ENCODE data around the gene TAX1BP1.
"Not testable (repeated sequence)": the region's sequence is repeated elsewhere in the genome, so short reads cannot be mapped to it uniquely, and the experiment has no call there.

Gene TAX1BP1

GRCh38 chr7:27737616-27738015 is 2.3 kb upstream of the TAX1BP1 start:
- DNase-seq (ENCODE audit: low read depth in 4 of 4, low spot score in 1 of 4), result no peak

GRCh38 chr7:27739301-27739908 is 557 bp upstream of the TAX1BP1 start:
- DNase-seq (ENCODE audit: low read depth in 4 of 4, low spot score in 1 of 4), result peak in 1 of 4 experiments; percentile 1

- peak; percentile 60 to 76 (median 66) for DNase-seq (ENCODE audit: low read depth in 4 of 4, low spot score in 1 of 4)
Measured at GRCh38 chr7:27740449-27741086, 606 bp downstream of the TAX1BP1 start.

DNA sequence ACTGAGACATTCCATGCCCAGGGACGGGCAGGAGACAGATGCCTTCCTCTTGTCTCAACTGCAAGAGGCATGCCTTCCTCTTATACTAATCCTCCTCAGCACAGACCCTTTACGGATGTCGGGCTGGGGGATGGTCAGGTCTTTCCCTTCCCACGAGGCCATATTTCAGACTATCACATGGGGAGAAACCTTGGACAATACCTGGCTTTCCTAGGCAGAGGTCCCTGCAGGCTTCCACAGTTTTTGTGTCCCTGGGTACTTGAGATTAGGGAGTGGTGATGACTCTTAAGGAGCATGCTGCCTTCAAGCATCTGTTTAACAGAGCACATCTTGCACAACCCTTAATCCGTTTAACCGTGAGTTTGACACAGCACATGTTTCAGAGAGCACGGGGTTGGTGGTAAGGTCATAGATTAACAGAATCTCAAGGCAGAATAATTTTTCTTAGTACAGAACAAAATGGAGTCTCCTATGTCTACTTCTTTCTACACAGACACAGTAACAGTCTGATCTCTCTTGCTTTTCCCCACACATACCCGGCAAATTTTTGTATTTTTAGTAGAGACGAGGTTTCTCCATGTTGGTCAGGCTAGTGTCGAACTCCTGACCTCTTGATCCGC is 2.2 kb downstream of the TAX1BP1 start:
- DNase-seq (ENCODE audit: low read depth in 4 of 4, low spot score in 1 of 4), result not testable (repeated sequence)

- no peak for DNase-seq (ENCODE audit: low read depth in 4 of 4, low spot score in 1 of 4)
Measured at GRCh38 chr7:27745064-27745583, 5.2 kb downstream of the TAX1BP1 start.

DNA sequence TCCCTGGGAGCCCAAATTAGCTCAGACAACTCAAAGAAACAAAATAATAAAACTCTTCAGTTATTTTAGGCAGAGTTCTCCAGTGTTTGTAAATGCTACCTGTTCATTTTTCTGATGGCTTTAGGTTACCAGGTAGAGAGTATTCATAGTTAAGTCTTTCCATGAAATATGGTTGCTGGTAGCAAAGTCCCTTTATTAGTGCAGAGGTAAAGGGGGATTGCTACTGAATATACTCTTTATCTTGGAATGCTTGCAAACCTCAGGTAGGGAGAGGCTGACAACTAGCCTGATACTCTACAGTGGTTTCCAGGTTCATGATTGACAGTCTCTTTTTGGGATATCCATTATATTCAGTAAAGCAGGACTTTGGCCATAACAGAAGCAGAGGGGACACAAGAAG is 6.5 kb downstream of the TAX1BP1 start:
- DNase-seq (ENCODE audit: low read depth in 4 of 4, low spot score in 1 of 4), result no peak

DNA sequence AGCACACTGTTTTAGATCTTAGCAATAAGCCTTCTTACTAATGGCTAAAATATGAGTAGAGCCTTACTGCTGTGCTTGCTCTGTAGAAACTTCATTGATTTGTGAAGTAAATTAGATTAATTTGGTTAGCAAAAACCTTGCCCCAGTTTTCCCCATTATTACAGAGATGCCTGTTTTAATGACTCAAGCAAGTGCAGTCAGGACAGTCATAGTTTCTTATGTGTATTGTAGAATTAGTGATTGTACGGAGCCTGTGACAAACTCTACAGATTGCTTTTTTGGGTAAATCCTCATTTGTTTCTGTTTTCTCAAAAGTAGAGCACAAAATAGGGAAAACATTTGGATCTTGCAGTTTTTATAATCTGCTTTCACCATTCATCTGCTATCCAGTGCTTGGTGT is 7.0 kb downstream of the TAX1BP1 start:
- no peak for DNase-seq (ENCODE audit: low read depth in 4 of 4, low spot score in 1 of 4)

DNA sequence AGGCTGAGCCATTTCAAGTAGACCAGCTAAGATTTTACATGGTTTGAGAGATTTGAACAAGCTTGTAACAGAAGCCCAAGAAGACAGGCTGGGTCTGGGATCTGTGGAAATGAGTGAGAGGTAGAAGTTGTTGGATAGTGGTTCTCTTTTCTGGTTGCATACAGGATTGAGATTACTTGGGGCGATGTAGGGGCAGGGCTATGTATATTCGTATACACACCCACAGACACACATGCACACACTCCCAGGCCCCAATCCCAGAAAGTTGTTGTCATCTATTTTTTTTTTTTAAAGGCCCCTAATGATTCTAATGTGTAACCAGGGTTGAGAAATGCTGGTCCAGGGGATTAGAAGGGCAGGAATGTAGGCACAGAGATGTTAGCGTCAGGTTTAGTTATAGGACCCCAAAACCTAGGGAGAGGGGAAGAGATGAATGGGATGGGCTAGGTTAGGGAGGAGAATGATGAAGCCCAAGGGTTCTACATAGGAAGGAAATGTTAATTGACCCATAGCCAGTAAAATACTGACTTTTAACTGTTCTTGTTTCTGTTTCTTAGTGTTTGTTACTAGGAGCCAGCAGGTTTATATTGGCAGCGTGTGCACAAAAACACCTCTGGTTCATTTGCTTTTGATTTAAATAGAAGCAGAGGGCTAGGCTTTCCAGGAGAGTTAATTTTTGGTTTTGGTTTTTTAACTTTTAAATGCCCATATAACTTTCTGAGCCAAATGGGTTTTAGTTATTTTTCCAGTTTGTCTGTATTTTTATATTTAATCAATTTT is 7.8 kb downstream of the TAX1BP1 start:
- DNase-seq (ENCODE audit: low read depth in 4 of 4, low spot score in 1 of 4), result no peak

GRCh38 chr7:27750316-27750715 is 10.4 kb downstream of the TAX1BP1 start:
- DNase-seq (ENCODE audit: low read depth in 4 of 4, low spot score in 1 of 4), result no peak

- no peak for DNase-seq (ENCODE audit: low read depth in 4 of 4, low spot score in 1 of 4)
Measured at GRCh38 chr7:27751888-27752660, 12.1 kb downstream of the TAX1BP1 start.

DNA sequence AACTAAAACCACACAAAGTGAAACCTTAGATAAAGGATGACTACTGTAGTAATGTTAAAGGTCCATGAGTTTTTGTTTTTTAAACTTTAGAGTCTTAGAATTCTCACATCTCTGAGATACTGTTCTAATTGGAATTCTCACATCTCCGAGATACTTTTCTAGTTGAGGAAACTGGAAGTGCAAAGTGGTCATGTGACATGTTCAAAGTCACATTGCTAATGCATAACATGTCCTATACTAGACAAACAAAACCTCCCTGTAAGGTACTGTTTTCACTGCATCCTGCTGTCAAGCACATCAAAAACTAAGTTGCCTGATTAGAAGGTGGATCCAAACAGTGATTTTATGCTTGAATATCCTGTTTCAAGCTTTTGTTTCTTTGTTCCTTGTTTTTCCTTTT is 13.9 kb downstream of the TAX1BP1 start:
- DNase-seq (ENCODE audit: low read depth in 4 of 4, low spot score in 1 of 4), result no peak

GRCh38 chr7:27756298-27756697 is 16.3 kb downstream of the TAX1BP1 start:
- DNase-seq (ENCODE audit: low read depth in 4 of 4, low spot score in 1 of 4), result no peak

- no peak for DNase-seq (ENCODE audit: low read depth in 4 of 4, low spot score in 1 of 4)
Measured at GRCh38 chr7:27759491-27759890, 19.5 kb downstream of the TAX1BP1 start.

DNA sequence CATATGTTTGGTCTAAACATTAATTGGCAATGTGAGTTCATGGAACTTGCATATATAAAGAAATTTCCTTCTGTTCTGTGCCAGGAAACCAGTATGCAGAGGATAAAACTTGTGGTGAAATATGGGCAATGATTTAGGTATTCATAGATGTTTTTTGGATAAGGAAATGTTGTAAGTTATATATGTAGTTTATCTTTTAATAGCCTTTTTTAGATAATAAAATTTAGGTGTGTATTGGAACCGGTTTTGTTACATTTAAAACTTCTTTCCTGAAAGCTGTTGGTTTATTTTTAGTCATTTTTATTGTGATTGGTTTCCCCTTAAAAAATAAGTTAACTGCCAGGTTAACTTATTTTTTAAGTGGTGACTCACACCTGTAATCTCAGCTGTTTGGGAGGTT is 22.1 kb downstream of the TAX1BP1 start:
- no peak for DNase-seq (ENCODE audit: low read depth in 4 of 4, low spot score in 1 of 4)

GRCh38 chr7:27763983-27764508 is 24.1 kb downstream of the TAX1BP1 start:
- DNase-seq (ENCODE audit: low read depth in 4 of 4, low spot score in 1 of 4), result no peak

DNA sequence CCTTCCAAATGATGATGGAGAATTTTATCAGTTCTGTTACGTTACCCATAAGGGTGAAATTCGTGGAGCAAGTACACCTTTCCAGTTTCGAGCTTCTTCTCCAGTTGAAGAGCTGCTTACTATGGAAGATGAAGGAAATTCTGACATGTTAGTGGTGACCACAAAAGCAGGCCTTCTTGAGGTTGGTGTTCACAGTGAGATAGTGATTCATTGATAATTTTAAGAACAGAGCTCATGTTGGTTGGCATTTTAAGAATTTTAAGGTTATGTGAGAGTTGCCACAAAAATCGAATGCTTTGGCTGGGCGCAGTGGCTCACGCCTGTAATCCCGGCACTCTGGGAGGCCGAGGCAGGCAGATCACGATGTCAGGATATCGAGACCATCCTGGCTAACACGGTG is 25.9 kb downstream of the TAX1BP1 start:
- no peak for DNase-seq (ENCODE audit: low read depth in 4 of 4, low spot score in 1 of 4)

DNA sequence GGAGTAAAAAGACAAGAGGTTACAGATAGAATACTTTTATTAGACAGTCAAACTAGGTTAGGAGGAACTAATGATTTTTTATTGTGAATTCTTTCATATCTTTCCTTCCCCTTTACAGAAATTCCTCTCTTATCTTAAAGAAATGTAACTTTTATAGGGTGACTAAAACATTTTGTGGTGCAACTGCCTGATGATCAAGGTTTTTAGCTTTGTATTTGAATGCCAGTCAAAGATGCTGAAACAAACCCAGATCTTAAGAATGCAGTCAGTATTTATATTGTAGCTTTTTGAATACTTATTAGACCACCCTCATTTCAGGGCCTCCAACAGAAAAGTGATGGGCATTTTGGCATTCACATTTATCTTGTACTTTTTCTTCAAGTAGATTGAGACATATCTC is 27.4 kb downstream of the TAX1BP1 start:
- DNase-seq (ENCODE audit: low read depth in 4 of 4, low spot score in 1 of 4), result no peak

- no peak for DNase-seq (ENCODE audit: low read depth in 4 of 4, low spot score in 1 of 4)
Measured at GRCh38 chr7:27771111-27771510, 31.1 kb downstream of the TAX1BP1 start.

DNA sequence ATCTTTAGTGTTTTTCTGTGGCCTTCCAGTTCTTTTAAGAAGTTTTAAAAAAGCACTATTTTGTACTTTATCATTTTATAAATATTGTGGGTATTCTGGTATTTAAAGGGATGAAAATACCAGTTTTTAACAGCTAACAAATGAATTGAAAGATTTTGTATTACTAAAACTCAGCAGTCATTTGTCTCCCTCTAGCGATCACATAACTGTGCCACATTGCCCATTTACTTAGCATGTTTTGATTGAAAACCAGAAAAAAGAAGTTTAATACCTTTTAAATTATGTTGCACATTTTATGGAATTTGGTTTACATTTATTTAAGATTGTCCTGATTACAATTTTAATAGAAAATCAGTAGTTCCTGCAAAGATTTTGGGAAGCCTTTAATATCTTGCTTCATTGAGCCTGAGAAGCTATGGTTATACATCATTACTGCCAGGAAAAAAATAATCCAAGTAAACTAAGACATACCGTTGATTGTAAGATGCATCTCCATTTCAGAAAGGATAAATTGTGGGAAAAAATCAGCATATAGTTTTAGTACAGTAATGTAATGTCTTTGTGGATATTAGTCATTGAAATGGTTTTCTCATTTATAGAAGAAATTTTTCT is 34.9 kb downstream of the TAX1BP1 start:
- DNase-seq (ENCODE audit: low read depth in 4 of 4, low spot score in 1 of 4), result no peak

DNA sequence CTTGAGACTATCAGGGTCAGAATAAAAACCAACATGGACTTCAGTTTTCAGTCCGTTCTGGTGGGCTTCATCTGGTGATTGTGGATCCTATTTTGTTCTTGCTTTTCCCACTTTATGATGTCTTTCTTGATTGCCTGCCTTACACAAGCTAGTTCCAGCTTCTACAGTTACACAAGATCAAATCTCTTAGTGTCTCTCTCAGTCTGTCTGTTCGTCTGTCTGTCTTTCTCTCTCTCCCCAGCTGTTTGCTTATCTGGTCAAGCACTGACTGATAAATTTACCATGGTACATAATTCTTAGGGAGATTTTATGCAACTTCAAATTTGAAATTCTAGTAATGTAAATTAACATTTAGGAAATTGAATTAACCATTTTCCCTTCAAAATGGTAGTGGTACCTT is 35.8 kb downstream of the TAX1BP1 start:
- no peak for DNase-seq (ENCODE audit: low read depth in 4 of 4, low spot score in 1 of 4)

Data from stimulated activated CD4-positive, alpha-beta T cell treated with anti-CD3 and anti-CD28 coated beads, Interleukin-1b, Interleukin-23, amount 100 ng/mL, for 24 hours (primary cell).